NCI-H526 (cell line): ENCODE data around the gene SNX6.
"Not testable (repeated sequence)": the region's sequence is repeated elsewhere in the genome, so short reads cannot be mapped to it uniquely, and the experiment has no call there.

Experiments used
- DNase-seq, 2 experiments: peaks; one replicate each; lab custom pipeline; 2025; lab: John Stamatoyannopoulos, UW

Gene SNX6

DNA sequence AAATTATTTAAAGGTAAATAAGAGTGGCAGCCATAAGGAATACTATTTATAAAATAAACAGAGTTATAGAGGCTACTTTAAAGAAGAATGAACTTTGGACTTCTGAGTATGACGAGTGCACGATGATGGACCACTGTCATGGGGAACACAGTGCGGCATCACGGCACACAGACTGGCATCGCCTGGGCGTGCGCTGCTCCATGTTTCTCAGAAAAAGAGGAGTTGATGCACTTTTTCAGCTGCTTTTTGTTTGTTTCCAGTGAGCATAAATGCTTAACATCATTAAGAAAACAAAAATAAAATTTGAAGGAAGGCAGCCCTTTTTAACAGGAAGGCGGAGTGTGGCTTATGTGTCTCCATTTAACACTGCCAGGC is 67.2 kb downstream of the SNX6 start:
- DNase-seq = no peak

DNA sequence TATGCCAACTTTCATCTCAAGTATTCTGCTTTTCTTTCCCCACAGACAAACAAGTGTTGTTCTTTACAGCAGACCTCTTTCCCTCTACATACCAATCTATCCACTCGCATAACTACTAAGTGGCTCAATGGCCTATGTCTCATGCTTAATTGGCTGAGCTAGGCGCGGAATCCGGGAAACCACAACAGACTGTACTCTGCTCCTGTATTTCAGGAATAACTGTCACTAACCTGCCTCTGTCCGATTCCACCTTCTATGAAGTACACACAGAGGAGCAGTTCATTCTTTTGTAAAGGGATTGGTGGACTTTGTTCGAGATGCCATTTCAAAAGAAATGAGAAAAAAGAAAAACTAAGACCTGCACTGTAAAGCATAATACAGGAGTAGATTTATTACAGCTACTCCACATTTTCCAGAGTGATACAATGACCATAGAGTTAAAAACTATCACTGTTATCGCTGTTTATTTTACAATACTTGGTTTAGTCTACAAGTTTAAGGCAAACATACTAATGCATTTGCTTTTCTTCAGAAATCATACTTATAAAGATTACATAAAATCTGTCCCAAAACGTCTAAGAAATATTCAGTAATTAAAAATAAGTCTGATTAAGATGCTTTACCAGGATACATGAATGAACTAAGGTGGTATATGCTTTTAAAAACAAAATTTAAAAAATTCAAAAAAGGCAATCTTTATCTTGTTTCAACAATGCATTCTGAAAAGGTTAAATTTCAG is 67.7 kb downstream of the SNX6 start:
- not testable (repeated sequence) for DNase-seq

DNA sequence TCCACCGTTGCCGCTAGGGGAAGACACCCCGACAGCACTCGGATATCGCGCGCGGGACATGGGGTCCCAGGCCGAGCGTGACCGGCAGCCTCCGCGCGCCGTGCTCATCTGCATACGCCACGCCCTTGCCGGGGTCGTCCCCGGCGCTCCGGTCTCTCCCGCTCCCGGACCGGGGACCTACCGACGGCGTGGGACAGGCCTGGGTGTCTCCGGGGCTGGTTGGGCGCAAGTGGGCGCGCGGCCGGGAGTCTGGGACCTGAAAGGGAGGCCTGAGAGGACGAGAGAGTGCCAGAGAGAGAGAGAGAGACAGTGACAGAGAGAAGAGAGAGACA is 73.5 kb downstream of the SNX6 start:
- not testable (repeated sequence) for DNase-seq

DNA sequence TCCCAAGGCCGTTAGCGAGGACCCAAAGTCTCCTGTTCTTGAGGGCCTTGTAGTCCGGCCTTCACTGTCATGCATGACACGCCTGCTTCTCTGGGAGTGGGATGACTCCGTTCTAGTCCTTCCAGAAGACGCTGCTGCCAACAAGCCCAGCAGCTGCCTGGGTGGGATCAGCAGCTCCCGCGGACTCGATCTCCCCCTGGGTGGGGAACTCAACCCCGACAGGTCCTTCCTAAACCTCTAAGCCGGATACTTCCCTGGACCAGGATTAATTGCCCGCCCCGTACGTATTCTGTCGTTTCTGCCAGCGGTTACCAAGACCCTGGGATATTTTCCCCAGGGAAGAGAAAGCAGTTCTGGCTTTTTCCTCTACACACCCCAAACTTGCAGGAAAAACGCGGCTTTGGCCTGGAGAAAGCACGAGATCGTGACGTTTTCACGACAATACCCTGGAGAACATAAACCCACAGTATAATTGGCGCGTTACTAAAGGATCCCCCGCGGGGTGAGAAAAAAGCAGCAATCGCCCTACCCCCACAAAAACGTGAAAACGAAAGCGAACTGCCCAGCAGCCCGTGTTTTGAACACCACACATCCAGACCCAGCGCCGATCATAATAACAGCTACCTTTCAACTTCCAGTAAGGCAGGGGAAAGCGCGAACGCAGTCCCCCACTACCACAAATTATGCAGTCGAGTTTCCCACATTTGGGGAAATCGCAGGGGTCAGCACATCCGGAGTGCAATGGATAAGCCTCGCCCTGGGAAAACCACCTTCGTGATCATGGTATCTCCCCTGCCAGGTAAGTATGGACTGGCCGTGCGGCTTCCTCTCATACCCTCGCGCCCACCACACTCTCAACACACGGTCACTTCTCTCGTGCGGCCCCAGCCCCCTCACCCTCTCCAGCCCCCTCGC is 74.1 kb downstream of the SNX6 start:
- DNase-seq = not testable (repeated sequence)

DNA sequence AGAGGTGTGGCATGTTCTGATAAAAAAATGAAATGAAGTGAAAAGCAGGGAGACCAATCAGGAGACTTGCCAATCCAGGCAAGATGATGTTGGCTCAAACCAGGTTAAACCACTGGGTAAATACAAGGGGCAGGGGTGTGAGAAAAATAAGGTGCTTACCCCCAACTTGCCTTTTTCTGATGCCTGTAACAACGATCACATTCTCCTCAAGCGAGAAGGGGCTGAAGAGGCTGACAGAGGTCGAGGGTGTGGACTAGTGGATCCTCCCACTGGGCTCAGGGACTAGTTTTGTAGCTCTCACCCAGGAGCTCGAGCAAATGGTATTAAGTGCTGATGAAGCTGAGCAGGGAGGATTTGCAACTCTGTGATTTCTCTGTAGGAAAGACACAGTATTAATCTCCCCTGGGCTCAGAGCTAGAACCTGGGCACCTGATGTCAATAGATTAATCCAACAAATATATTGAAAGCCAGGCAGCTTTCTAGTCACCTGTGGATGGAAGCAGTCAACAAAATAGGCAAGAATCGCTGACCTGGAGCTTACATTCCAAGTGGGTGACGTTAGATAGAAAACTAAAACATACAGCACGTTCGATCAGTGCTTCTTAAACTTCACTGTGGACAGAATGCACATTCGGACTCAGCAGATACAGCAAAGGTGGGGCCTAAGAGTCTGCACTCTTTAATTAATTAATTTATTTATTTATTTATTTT is 75.3 kb downstream of the SNX6 start:
- DNase-seq = no peak

DNA sequence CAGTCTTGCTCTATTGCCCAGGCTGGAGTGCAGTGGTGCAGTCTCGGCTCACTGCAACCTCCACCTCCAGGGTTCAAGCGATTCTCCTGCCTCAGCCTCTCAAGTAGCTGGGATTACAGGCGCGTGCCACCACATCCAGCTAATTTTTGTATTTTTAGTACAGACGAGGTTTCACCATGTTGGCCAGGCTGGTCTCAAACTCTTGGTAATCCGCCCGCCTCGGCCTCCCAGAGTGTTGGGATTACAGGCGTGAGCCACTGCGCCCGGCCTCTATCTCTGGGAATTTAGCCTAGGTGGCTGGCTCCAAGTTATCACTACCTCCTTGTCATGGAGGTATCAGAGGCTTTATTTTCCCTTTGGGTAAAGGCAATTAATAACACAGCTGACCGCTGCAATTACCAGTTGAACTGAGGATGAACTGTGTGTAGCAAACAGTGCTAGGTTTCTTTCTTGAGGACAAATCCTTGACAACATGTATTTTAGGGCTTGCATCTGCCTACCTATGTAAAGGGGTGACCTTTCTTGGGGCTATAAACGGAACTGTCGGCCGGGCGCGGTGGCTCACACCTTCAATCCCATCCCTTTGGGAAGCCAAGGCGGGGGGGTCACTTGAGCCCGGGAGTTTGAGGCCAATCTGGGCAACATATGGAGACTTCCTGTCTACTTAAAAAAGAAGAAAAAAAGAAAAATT is 80.5 kb downstream of the SNX6 start:
- DNase-seq = not testable (repeated sequence)

DNA sequence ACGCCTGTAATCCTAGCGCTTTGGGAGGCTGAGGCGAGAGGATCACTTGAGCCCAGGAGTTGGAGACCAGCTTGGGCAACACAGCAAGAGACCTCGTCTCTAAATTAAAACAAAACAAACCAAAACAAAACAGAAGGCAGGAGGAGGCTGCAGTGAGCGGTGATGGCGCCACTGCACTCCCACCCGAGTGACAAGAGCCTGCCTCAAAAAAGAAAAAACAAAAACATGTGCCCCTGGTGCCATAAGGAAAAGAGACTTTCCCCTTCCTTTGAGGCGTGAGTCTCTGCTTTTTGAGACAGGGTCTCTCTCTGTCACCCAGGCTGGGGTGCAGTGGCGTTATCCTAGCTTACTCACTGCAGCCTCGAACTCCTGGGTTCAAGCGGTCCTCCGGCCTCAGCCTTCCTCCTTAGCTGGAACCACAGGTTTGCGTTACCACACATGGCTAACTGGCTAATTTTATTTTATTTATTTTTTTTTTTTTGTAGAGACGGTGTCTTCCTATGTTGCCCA is 81.4 kb downstream of the SNX6 start:
- no peak for DNase-seq

DNA sequence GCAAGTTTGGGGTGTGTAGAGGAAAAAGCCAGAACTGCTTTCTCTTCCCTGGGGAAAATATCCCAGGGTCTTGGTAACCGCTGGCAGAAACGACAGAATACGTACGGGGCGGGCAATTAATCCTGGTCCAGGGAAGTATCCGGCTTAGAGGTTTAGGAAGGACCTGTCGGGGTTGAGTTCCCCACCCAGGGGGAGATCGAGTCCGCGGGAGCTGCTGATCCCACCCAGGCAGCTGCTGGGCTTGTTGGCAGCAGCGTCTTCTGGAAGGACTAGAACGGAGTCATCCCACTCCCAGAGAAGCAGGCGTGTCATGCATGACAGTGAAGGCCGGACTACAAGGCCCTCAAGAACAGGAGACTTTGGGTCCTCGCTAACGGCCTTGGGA is 82.8 kb downstream of the SNX6 start:
- DNase-seq = not testable (repeated sequence)

DNA sequence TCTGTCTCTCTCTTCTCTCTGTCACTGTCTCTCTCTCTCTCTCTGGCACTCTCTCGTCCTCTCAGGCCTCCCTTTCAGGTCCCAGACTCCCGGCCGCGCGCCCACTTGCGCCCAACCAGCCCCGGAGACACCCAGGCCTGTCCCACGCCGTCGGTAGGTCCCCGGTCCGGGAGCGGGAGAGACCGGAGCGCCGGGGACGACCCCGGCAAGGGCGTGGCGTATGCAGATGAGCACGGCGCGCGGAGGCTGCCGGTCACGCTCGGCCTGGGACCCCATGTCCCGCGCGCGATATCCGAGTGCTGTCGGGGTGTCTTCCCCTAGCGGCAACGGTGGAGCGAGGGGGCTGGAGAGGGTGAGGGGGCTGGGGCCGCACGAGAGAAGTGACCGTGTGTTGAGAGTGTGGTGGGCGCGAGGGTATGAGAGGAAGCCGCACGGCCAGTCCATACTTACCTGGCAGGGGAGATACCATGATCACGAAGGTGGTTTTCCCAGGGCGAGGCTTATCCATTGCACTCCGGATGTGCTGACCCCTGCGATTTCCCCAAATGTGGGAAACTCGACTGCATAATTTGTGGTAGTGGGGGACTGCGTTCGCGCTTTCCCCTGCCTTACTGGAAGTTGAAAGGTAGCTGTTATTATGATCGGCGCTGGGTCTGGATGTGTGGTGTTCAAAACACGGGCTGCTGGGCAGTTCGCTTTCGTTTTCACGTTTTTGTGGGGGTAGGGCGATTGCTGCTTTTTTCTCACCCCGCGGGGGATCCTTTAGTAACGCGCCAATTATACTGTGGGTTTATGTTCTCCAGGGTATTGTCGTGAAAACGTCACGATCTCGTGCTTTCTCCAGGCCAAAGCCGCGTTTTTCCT is 83.4 kb downstream of the SNX6 start:
- DNase-seq = not testable (repeated sequence)

DNA sequence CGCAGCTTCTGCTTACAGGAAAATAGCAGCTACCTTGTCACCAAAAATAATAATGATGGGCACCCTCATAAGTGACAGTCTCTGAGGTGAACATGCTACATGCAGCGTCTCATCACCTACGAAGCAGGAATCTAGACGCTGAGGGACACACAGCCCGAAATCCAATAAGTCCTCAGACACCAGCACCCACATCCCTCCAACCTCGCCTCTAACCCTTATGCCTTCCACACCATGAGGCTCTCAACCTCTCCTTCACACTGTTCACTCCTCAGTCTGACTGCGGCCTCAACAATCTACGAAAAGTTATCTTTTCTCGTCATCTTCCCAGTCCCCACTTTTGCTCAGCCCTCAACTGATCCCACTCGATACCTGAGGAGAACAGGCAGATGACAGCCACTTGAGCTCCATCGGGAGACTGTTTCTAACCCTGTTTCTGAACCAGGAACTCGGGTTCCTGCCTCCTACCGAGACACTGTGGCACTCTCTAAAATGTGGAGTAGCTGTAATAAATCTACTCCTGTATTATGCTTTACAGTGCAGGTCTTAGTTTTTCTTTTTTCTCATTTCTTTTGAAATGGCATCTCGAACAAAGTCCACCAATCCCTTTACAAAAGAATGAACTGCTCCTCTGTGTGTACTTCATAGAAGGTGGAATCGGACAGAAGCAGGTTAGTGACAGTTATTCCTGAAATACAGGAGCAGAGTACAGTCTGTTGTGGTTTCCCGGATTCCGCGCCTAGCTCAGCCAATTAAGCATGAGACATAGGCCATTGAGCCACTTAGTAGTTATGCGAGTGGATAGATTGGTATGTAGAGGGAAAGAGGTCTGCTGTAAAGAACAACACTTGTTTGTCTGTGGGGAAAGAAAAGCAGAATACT is 89.5 kb downstream of the SNX6 start:
- DNase-seq = not testable (repeated sequence)

DNA sequence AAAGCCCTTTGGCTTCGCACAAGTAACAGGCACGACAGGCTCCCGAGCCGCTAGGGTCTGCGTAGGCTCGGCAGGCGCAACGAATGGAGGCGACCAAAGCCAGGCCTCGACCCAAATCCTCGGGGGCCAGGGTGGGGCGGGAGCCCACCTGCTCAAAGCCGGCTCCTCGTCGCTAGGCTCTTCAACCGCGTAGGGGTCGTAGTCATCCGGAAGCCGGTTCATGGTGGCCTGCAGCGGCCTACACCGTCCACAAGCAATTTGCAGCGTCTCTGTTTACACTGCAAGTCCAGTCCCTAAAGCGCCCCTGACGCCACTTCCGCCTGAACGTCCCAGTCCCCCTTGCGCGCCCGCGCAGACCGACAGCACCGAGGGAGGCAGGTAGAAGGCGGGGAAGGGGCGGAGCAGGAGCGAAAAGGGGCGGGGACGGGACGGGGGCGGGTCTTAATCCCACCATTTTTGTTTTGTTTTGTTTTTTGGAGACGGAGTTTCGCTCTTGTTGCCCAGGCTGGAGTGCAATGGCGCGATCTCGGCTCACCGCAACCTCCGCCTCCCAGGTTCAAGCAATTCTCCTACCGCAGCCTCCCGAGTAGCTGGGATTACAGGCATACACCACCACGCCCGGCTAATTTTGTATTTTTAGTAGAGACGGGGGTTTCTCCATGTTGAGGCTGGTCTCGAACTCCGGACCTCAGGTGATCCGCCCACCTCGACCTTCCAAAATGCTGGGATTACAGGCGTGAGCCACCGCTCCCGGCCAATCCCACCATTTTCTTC is 90.4 kb downstream of the SNX6 start, which contains the start of gene EAPP:
Gene EAPP, minus strand, starts transcription at position 295 of the 774 bp plus-strand sequence. Its CDS starts 73 bp downstream, at position 222.
- no peak for DNase-seq

DNA sequence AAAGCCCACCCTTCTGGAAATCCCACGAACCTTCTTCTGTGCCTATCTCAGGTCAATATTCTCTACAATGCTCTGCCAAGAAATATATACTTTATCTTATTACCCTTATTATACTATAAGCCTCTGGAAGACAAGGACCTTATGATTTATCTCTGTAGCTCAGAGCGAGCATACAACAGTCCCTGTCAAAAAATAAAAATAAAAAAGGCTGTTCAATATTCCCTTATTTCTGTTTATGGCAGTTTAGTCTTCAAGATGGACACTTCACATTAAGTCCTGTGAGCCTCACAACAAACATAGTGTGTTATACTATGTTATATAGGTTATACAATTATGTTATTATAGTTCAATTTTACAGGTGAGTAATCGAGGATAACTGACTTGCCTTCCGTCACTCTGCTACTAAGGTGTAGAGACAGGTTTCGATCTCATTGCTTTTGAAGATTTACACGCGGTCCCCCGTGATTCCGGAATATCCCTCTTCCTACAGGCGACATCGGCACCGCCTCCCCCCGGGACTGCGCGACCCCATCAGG is 91.0 kb downstream of the SNX6 start:
- DNase-seq = no peak

DNA sequence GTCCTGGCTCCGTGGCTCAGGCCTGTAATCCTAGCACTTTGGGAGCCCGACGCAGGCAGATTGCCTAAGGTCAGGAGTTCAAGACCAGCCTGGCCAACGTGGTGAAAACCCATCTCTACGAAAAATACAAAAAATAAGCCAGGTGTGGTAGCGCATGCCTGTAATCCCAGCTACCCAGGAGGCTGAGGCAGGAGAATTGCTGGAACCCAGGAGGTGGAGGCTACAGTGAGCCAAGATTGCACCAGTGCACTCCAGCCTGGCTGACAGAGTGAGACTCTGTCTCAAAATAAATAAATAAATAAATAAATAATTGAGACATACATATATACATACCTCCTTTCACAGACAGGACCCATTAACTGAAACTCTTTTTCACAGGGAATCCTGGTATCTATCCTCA is 91.9 kb downstream of the SNX6 start:
- DNase-seq = not testable (repeated sequence)

DNA sequence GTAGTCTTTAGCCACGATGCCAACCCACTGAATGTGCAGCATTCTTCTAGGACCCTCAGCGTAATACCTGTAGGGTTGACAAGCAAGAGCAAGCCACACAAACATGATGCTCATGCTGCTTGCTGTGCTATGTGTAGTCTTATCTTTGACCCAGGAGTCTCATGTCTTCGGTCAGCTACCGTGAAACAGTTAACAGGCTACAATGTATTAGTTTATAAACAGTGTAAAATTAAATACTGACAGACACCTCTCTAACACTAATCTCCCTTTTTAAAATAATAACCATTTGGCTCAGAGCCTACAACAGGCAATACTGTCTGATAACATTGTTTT is 92.3 kb downstream of the SNX6 start:
- DNase-seq = no peak

DNA sequence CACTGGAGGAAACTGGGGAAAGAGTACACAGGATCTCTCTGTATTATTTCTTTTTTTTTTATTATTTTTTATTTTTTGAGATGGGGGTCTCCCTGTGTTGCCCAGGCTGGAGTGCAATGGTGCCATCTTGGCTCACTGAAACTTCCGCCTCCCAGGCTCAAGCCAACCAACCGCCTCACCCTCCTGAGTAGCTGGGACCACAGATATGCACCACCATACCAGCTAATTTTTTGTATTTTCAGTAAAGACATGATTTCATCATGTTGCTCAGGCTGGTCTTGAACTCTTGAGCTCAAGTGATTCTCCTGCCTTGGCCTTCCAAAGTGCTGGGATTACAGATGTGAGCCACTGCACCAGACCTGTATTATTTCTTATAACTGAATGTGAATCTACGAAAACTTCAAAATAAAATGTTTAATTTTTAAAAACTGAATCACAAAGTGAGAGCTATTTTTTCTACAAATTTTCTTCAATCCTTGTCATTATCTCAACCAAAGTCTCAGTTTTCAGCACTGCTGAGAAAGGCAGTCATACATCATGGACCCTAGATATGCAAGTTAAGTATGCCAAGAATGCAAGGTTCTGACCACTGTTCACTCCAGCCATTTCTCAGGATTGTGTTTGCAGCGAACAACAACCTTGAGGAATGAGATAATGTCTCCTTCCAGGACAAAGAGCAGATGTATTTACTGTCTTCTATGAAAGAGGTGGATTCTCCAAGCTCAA is 92.8 kb downstream of the SNX6 start:
- no peak for DNase-seq

DNA sequence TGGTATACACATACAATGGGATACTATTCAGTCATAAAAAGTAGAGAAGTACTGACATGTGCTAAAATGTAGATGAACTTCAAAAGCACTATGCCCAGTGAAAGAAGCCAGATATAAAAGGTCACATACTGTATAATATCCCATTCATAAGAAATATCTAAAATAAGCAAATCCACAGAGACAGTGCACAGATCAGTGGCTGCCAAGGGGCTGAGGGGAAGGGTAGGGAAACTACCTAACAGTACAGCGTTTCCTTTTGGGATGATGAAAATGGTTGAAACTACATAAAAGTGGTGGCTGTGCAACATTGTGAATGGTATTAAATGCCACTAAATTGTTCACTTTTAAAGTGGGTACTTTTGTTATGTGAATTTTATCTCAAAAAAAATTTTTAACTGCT is 102.4 kb downstream of the SNX6 start:
- DNase-seq = no peak

DNA sequence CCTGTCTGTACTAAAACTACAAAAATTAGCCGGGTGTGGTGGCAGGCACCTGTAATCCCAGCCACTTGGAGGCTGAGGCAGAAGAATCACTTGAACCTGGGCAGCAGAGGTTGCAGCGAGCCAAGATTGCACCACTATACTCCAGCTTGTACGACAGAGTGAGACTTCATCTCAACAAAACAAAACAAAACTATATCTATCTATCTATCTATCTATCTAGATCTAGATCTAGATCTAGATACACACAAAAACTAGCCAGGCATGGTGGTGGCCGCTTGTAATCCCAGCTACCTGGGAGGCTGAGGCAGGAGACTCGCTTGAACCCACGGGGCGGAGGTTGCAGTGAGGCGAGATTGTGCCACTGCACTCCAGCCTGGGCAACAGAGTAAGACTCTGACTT is 105.7 kb downstream of the SNX6 start:
- not testable (repeated sequence) for DNase-seq

DNA sequence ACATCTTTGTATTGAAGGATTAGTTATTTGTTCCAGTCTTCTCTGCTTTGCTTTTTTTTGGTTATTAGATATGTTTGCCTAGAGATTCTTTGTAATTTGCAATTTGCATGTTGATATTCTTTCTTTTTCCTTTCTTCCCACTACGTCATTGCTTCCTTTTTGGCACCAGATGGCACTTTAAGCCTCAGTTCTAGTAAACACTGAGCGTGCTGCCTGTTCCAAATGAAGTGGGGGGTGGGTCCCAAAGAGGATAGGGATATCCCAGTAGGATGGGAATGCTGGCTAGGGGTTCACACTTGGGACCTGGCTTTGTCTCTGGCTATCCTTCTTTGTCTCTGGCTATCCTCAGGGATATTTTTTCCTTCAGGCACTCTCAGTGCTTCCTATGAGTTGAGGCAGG is 107.5 kb downstream of the SNX6 start:
- no peak for DNase-seq
